ENCODE results near the gene TARM1.
A peak's percentile ranks its signal among the peaks of the same experiment; 100 is the strongest.
"Not testable (repeated sequence)": the region's sequence is repeated elsewhere in the genome, so short reads cannot be mapped to it uniquely, and the experiment has no call there.

Gene TARM1

DNA sequence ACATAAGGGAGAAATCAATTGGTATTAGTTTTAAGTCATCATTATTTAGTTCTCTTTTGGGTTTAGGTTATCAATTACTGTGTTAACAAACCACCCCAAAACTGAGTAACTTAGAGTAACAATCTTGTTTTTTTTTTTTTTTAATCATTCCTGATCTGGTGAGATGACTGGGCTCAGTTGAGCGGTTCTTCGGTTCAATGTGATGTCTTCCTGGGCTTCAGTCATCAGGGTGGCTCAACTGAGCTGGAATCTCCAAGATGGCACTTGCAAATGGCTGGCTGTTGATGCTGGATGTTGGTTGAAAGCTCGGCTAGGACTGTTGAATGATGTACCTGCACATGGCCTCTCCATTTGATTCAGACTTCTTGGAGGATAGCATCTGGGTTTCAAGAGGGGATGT, 3.2 kb upstream of the TARM1 start:
- DNase-seq (ENCODE audit: insufficient read length, low spot score) = no peak
- FAIRE-seq = no peak
- no peak for TF ChIP-seq POLR2A (IDR thresholded peaks at IDR 0.05; ENCODE audit: low read depth, low read length)

- FAIRE-seq (no peak), DNase-seq (ENCODE audit: insufficient read length, low spot score) (no peak)
- TF ChIP-seq POLR2A (IDR thresholded peaks at IDR 0.05; ENCODE audit: low read depth, low read length) = no peak
Observed at GRCh38 chr19:54077334-54077733, 3.8 kb downstream of the TARM1 start.

DNA sequence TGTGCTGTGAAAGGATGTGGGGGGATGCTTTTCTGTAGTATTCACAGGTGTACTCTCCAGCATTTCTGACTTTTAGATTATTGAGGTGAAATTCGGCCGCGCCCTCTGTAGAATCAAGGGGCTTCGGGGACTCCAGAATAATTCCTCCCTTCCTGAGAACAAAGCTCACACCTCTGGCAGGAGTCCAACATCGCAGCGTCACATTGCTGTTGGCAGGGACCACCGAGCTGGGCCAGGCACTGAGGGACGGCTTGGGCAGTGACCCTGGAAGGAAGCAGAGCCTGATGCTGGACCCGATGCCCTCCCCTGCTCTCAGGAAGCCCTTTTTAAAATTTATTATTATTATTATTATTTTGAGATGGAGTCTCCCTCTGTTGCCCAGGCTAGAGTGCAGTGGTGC, 6.3 kb downstream of the TARM1 start:
- DNase-seq (ENCODE audit: insufficient read length, low spot score) = no peak
- FAIRE-seq = no peak
- TF ChIP-seq POLR2A (IDR thresholded peaks at IDR 0.05; ENCODE audit: low read depth, low read length) = no peak

DNA sequence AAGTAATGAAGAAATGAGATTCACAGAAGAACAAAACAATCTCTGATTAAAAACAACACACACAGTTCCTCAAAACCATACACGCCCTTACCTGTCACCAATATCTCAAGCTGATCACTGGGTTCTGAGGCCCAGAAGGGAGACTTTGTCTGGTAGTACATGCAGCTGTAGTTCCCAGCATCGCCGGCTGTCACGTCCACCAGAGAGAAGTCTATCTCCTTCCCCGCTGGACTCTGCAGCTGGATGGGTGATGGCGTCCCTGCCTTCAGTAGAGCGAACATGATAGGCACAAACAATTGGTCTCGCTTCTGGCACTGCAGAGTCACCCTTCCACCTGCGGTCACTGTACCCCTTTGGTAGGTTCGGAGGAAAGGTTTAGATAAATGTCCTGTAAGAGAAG, 7.3 kb downstream of the TARM1 start:
- TF ChIP-seq POLR2A (IDR thresholded peaks at IDR 0.05; ENCODE audit: low read depth, low read length) = no peak
- DNase-seq (ENCODE audit: insufficient read length, low spot score) (no peak), FAIRE-seq (no peak)

- no peak for FAIRE-seq
Observed at GRCh38 chr19:54069470-54069869, 11.7 kb downstream of the TARM1 start.

DNA sequence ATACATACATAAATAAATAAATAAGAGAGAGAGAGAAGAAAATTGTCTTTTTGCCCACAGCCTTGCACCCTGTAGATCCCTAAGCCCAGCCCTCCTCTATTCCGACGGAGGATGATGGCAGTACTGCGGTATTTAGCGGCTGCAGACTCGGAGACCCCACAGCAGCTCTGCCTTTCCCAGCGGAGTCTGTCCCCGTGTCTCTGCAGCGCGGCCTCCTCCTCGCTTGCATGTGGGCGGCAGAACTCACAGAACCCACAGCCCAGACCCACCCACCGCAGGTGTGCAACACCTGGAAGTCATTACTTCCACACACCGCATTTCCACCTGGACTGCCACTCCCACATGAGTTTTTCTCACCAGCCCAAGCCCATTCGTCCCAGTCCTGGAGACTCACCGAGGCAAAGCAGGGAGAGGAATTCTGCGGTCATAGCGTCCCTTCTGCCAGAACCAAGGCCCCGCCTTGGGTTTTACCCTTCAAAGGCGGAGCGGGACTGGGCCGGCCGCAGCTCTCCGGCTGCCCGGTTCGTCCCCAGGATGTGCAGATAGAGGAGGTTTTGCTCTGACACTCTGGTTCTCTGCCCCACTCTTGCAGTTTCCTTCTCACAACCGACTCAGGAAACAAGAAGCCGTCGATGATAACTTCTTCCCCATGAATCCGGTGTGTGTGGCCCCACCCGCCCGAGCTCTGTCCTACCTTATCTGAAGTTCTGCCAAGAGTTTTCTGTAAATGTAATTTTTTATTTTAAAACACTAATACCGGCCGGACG, 17.6 kb downstream of the TARM1 start, which contains the start of gene VSTM1:
TSS of gene VSTM1 (minus strand) at position 548 of the 767 bp plus-strand sequence. CDS start at position 428, 120 bp downstream.
- DNase-seq (ENCODE audit: insufficient read length, low spot score) = no peak
- no peak for FAIRE-seq
- no peak for TF ChIP-seq POLR2A (IDR thresholded peaks at IDR 0.05; ENCODE audit: low read depth, low read length)

More at GRCh38 chr19:54069470-54069869, 11.7 kb downstream of the TARM1 start:
- TF ChIP-seq POLR2A (IDR thresholded peaks at IDR 0.05; ENCODE audit: low read depth, low read length) = no peak
- no peak for DNase-seq (ENCODE audit: insufficient read length, low spot score)

GRCh38 chr19:54062643-54063042, 18.5 kb downstream of the TARM1 start:
- DNase-seq (ENCODE audit: insufficient read length, low spot score) = no peak

DNA sequence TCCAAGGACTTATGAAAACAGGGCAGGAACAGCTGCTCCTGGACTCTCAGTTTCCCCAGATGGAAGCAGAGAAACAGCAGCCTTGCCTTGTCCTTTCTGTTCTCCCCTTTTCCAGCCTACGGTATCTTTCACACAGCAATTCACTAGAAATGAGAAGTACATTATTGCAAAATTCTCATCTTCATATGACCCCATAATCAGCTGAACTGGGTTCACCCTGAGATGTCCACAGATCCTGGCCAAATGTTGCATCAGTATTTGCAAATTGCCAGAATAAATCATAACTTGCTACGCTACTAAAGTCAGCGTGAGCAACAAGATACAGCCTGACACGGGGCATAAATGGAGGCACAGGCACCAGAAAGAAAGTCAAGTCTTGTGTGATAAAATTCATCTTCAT, 33.5 kb downstream of the TARM1 start:
- TF ChIP-seq POLR2A (IDR thresholded peaks at IDR 0.05; ENCODE audit: low read depth, low read length) = no peak
- no peak for DNase-seq (ENCODE audit: insufficient read length, low spot score)
- FAIRE-seq = no peak

More at GRCh38 chr19:54062643-54063042, 18.5 kb downstream of the TARM1 start:
- no peak for FAIRE-seq
- TF ChIP-seq POLR2A (IDR thresholded peaks at IDR 0.05; ENCODE audit: low read depth, low read length) = no peak

DNA sequence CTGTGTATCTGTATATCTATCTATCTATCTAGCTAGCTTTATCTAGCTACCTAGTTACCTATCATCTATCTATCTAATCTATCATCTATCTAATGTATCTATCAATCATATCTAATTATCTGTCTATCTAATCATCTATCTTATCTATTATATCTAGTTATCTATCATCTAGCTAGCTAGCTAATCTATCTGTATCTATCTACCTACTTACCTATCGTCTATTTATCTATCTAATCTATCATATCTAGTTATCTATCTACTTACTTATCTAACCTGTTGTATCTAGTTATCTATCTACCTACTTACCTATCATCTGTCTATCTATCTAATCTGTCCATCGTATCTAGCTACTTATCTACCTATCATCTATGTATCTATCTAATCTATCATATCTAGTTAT, 35.4 kb downstream of the TARM1 start:
- FAIRE-seq (no peak), DNase-seq (ENCODE audit: insufficient read length, low spot score) (no peak)
- TF ChIP-seq POLR2A (IDR thresholded peaks at IDR 0.05; ENCODE audit: low read depth, low read length) = no peak

- no peak for TF ChIP-seq POLR2A (IDR thresholded peaks at IDR 0.05; ENCODE audit: low read depth, low read length)
- FAIRE-seq (no peak), DNase-seq (ENCODE audit: insufficient read length, low spot score) (no peak)
Observed at GRCh38 chr19:54042989-54043388, 38.2 kb downstream of the TARM1 start.

DNA sequence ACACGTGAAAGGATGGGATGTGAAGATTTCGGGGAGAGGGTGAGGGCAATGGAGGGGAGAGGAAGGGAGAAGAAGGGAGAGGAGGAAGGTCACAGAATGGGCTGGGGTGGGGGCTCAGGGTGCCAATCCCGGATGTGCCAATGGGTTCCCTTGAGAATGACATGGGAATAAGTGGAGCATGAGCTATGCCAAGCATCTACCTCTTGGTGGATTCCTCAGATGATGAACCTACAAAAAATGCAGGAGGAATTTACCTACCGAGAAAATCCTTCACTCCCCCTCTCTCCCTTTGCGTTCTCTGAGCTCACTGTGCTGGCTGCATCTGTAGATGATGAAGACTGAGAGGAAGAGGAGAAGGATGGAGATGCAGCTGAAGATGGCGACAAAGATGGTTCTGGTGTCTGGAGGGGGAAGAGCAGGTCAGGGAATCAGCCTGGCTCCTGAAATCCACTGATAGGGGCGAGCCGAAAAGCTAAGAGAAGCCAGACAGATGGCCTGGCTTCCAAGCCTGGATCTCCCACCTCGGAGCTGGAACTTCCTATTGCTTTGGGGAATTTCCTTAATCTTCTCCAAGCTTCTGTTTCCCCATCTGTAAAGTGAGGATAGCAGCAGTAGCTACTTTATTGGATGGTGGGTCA, 39.1 kb downstream of the TARM1 start:
- FAIRE-seq (no peak), DNase-seq (ENCODE audit: insufficient read length, low spot score) (peak; percentile 44)
- TF ChIP-seq POLR2A (IDR thresholded peaks at IDR 0.05; ENCODE audit: low read depth, low read length) = no peak

DNA sequence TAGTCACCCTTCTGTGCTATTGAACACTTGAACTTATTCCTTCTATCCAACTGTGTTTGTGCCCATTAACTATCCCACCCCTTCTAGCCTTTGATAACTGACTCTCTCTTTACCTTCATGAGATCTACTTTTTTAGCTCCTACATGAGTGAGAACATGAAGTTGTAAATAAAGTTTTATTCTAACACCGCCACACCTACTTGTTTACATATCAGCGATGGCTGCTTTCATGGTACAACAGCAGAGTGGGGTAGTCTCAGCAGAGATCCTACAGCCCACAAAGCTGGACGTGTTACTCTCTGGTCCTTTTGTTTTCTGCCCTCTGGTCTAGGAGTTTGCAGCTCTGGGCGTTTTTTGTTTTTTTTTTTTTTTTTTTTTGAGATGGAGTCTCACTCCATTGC, 41.2 kb downstream of the TARM1 start:
- DNase-seq (ENCODE audit: insufficient read length, low spot score) (no peak), FAIRE-seq (no peak)
- no peak for TF ChIP-seq POLR2A (IDR thresholded peaks at IDR 0.05; ENCODE audit: low read depth, low read length)

DNA sequence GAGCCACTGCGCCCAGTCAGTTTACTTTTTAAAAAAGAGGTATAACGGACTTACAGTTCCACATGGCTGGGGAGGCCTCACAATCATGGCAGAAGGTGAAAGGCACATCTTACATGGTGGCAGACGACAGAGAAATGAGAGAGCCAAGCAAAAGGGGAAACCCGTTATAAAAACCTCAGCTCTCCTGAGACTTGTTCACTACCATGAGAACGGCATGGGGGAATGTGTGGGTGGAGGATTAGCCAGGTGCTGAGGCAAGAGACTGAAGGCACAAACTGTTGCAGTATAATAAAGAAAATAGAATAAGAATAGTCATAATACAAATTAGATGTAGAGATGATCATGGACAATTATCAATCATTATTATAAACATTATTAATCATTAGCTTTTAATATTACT, 44.6 kb downstream of the TARM1 start:
- not testable (repeated sequence) for FAIRE-seq; DNase-seq (ENCODE audit: insufficient read length, low spot score)

- no peak for TF ChIP-seq POLR2A (IDR thresholded peaks at IDR 0.05; ENCODE audit: low read depth, low read length)
- DNase-seq (ENCODE audit: insufficient read length, low spot score) = peak; percentile 86
- FAIRE-seq = peak; percentile 84
Observed at GRCh38 chr19:54035215-54036178, 45.7 kb downstream of the TARM1 start.
